ENCODE results near the gene CYP24A1. TPM values are rescaled to one million over a fixed set of nuclear protein-coding genes. Genes with fewer than 3 reads are reported as not detected.

CYP24A1 gene
- total and polyA plus RNA-seq, 2 of the 13 experiments (the other 11 are each of a cell fraction or from before 2014, with no cell fraction given), result 9.4 to 32.7 TPM

- TF ChIP-seq ETS1 (CRISPR knock-in tag; IDR thresholded peaks at IDR 0.05), result no peak
- no peak for TF ChIP-seq ZFP91 (CRISPR knock-in tag; IDR thresholded peaks at IDR 0.05; ENCODE audit: borderline replicate concordance)
- no peak for TF ChIP-seq ZBTB3 (CRISPR knock-in tag; IDR thresholded peaks at IDR 0.05; ENCODE audit: borderline replicate concordance, low read depth)
- no peak for TF ChIP-seq DMTF1 (CRISPR knock-in tag; IDR thresholded peaks at IDR 0.05)
- TF ChIP-seq ZBTB33 (CRISPR knock-in tag; IDR thresholded peaks at IDR 0.05), result no peak
- no peak for TF ChIP-seq HOXA9 (CRISPR knock-in tag; IDR thresholded peaks at IDR 0.05; ENCODE audit: borderline replicate concordance)
- TF ChIP-seq NCOR1 (IDR thresholded peaks at IDR 0.05; ENCODE audit: borderline replicate concordance, low read length), result no peak
- TF ChIP-seq ZXDC (CRISPR knock-in tag; IDR thresholded peaks at IDR 0.05), result no peak
- TF ChIP-seq ZSCAN5A (CRISPR knock-in tag; IDR thresholded peaks at IDR 0.05; ENCODE audit: borderline replicate concordance), result no peak
- TF ChIP-seq NFE2 (CRISPR knock-in tag; IDR thresholded peaks at IDR 0.05), result peak; percentile 56; the same call in 1 of the 2 replicates
- no peak for TF ChIP-seq HIVEP1 (CRISPR knock-in tag; IDR thresholded peaks at IDR 0.05)
- TF ChIP-seq FIP1L1 (IDR thresholded peaks at IDR 0.05; ENCODE audit: borderline replicate concordance, insufficient read depth, low read depth, low read length), result no peak
- no peak for TF ChIP-seq RFXAP (CRISPR knock-in tag; IDR thresholded peaks at IDR 0.05; ENCODE audit: borderline replicate concordance)
- TF ChIP-seq ZNF354B (CRISPR knock-in tag; IDR thresholded peaks at IDR 0.05), result no peak
These were observed 24.6 kb downstream of the CYP24A1 start (continued) for GRCh38 chr20:54148947-54149764.
